ENCODE data around the gene RAP2B.
A peak's percentile ranks its signal among the peaks of the same experiment; 100 is the strongest.

Gene RAP2B

GRCh38 chr3:153210660-153211059 lies 48.6 kb downstream of the RAP2B start:
- H3K27me3 ChIP-seq (ENCODE audit: insufficient read depth, poor library complexity, severe bottlenecking): no peaks in the 10 kb centered on the region
- TF ChIP-seq REST (IDR thresholded peaks at IDR 0.05; ENCODE audit: insufficient replicate concordance, low read depth) (no peak), POLR2AphosphoS5 (IDR thresholded peaks at IDR 0.05; ENCODE audit: low read depth) (no peak; the same call in 1 of the 2 replicates), CTCF (IDR thresholded peaks at IDR 0.05; ENCODE audit: insufficient read depth, low read length) (no peak), GABPA (IDR thresholded peaks at IDR 0.05; ENCODE audit: low read depth) (no peak)
- H3K4me3 ChIP-seq (replicated peaks; ENCODE audit: insufficient read depth, low read length): no peak overlapping the region
- DNase-seq (ENCODE audit: low read depth in 1 of 2, low spot score in 1 of 2): peak; percentile 85 to 96
- peak overlapping the region; percentile 56 for H3K27ac ChIP-seq (replicated peaks)

- no peak overlapping the region for H3K4me3 ChIP-seq (replicated peaks; ENCODE audit: insufficient read depth, low read length)
- TF ChIP-seq POLR2AphosphoS5 (IDR thresholded peaks at IDR 0.05; ENCODE audit: low read depth) (no peak), REST (IDR thresholded peaks at IDR 0.05; ENCODE audit: insufficient replicate concordance, low read depth) (no peak), SPI1 (IDR thresholded peaks at IDR 0.05; ENCODE audit: borderline replicate concordance, low read depth) (no peak), CTCF (IDR thresholded peaks at IDR 0.05; ENCODE audit: insufficient read depth, low read length) (no peak), GABPA (IDR thresholded peaks at IDR 0.05; ENCODE audit: low read depth) (no peak)
- H3K27ac ChIP-seq (replicated peaks): no peak overlapping the region
- no peaks in the 10 kb centered on the region for H3K27me3 ChIP-seq (ENCODE audit: insufficient read depth, poor library complexity, severe bottlenecking)
- no peak for DNase-seq (ENCODE audit: low read depth in 1 of 2, low spot score in 1 of 2)
Observed at GRCh38 chr3:153215497-153215896, 53.5 kb downstream of the RAP2B start.

GRCh38 chr3:153215966-153216365 lies 53.9 kb downstream of the RAP2B start:
- no peak for DNase-seq (ENCODE audit: low read depth in 1 of 2, low spot score in 1 of 2)
- Histone ChIP-seq H3K4me3 (replicated peaks; ENCODE audit: insufficient read depth, low read length) (no peak overlapping the region), H3K27ac (replicated peaks) (no peak overlapping the region), H3K27me3 (ENCODE audit: insufficient read depth, poor library complexity, severe bottlenecking) (no peaks in the 10 kb centered on the region)
- TF ChIP-seq GABPA (IDR thresholded peaks at IDR 0.05; ENCODE audit: low read depth) (no peak), REST (IDR thresholded peaks at IDR 0.05; ENCODE audit: insufficient replicate concordance, low read depth) (no peak), POLR2AphosphoS5 (IDR thresholded peaks at IDR 0.05; ENCODE audit: low read depth) (no peak), SPI1 (IDR thresholded peaks at IDR 0.05; ENCODE audit: borderline replicate concordance, low read depth) (no peak), CTCF (IDR thresholded peaks at IDR 0.05; ENCODE audit: insufficient read depth, low read length) (no peak)

Measured in HL-60 (cell line).